ENCODE measurements around the gene FAM83B. TPM values are rescaled to one million over a fixed set of nuclear protein-coding genes. Genes with fewer than 3 reads are reported as not detected.
"Not testable (repeated sequence)": the region's sequence is repeated elsewhere in the genome, so short reads cannot be mapped to it uniquely, and the experiment has no call there.

The FAM83B gene
- total RNA-seq, 1 donor from 2014 or later, result 0.41 TPM

GRCh38 chr6:54959820-54960219 lies 113.2 kb downstream of the FAM83B start:
- FAIRE-seq (no peak), DNase-seq (ENCODE audit: low spot score in 2 of 2) (no peak)

DNA sequence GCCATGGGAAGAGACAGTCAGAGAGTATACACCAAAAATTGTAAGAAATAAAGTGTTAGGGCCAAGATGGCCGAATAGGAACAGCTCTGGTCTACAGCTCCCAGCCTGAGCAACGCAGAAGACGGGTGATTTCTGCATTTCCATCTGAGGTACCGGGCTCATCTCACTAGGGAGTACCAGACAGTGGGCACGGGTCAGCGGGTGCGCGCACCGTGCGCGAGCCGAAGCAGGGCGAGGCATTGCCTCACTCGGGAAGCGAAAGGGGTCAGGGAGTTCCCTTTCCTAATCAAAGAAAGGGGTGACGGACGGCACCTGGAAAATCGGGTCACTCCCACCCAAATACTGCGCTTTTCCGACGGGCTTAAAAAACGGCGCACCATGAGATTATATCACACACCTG lies 114.8 kb downstream of the FAM83B start:
- FAIRE-seq; DNase-seq (ENCODE audit: low spot score in 2 of 2): not testable (repeated sequence)

GRCh38 chr6:54970337-54970736 lies 123.8 kb downstream of the FAM83B start:
- FAIRE-seq (no peak), DNase-seq (ENCODE audit: low spot score in 2 of 2) (no peak)

GRCh38 chr6:54971825-54972224 lies 125.3 kb downstream of the FAM83B start:
- FAIRE-seq (no peak), DNase-seq (ENCODE audit: low spot score in 2 of 2) (no peak)

- FAIRE-seq; DNase-seq (ENCODE audit: low spot score in 2 of 2): not testable (repeated sequence)
Observed at GRCh38 chr6:54979161-54979560, 132.6 kb downstream of the FAM83B start.

GRCh38 chr6:54980511-54981275 lies 134.1 kb downstream of the FAM83B start:
- no peak for DNase-seq (ENCODE audit: low spot score in 2 of 2)
- FAIRE-seq, result no peak

DNA sequence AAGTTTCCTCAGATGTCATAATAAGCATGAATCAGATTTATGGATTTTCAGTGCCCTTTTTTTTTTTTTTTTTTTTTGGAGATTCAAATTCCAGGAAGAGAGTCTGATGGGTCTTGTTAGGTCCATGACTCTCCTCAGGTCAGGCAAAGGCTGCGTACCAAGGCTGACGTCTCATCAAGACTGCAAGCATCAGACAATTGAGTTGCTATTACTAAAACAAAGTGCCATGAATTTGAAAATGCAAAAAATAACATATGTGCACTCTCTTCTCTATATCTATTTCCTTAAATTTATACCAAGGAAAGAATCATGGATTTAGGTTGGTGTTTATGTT lies 134.7 kb downstream of the FAM83B start:
- DNase-seq (ENCODE audit: low spot score in 2 of 2) (no peak), FAIRE-seq (no peak)

DNA sequence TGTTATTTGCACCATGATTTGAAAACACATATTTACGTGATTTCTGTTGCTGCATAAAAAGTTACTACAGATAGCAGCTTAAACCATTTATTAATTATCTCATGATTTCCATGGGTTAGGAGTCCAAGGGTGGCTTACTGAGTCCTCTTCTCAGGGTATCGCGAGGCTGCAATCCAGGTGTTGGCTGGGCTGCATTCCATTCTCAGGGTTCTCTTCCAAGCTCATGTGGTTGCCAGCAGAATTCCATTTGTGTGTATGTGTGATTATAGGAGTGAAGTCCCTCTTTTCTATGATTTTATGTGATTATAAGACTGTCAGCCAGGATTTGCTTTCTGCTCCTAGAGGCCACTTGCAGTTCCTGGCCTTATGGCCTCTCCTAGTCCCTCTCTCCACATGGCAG lies 135.1 kb downstream of the FAM83B start:
- DNase-seq (ENCODE audit: low spot score in 2 of 2), result no peak

DNA sequence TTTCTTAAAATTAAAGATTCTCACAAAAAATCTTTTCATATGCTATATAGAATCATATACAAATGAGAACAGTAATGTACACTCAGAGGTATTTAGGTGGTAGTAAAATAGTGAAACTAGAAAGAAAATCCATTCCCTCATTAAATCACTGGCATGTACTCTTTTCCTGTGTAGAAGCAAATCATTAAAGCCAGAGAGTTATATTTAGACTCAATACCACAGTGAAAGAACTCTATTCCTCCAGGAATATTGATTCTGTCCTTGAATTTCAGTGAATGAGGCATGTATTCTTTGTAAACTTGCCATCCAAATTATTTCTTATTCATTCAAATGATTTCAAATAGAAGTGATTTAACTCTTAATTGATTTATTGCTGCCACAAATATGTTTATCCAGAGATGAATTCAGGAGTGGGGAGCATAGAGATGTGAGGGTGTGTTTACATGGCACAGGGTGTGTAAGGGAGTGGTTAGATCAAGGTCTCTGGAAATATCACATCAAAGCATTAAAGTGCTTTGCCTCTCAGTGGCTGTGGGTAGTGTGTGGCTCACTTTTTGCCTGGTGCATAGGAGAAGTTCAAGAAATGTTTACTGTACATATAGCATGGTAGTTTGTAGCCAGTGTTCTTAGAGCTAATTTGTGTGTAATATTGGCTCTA lies 141.2 kb downstream of the FAM83B start:
- FAIRE-seq (no peak), DNase-seq (ENCODE audit: low spot score in 2 of 2) (no peak)

More for the DNA sequence above, 135.1 kb downstream of the FAM83B start:
- no peak for FAIRE-seq

- no peak for FAIRE-seq
- no peak for DNase-seq (ENCODE audit: low spot score in 2 of 2)
Observed at GRCh38 chr6:54988576-54988975, 142.0 kb downstream of the FAM83B start.

- DNase-seq (ENCODE audit: low spot score in 2 of 2) (no peak), FAIRE-seq (no peak)
Observed at GRCh38 chr6:54990001-54990400, 143.4 kb downstream of the FAM83B start.
